Prostate gland (tissue), 2 donors: ENCODE measurements around the gene SLIT3.

ENCODE experiments used
- POLR2AphosphoS5 ChIP-seq: sonication (generic); formaldehyde crosslinking; IDR thresholded peaks from one replicate; pipeline ENCODE4 v1.6.1; 2017; ENCODE audit warnings: antibody characterized with exemption
- TF ChIP-seq, protein P1 (sequence below), 4 experiments: fragments of 200-600 bp in 2 of 4; fragments of 450-650 bp in 2 of 4; sonication (generic) in 2 of 4; IDR thresholded peaks; 1 replicate in 3 of 4; 2 replicates in 1 of 4; pipeline ENCODE4 v1.5.1; 2016 to 2019; ENCODE audit warnings: antibody characterized with exemption in 4 of 4, mild to moderate bottlenecking in 2 of 4, moderate library complexity in 2 of 4

GRCh38 chr5:169213479-169213878, 87.5 kb downstream of the SLIT3 start:
- TF ChIP-seq, protein P1, sequence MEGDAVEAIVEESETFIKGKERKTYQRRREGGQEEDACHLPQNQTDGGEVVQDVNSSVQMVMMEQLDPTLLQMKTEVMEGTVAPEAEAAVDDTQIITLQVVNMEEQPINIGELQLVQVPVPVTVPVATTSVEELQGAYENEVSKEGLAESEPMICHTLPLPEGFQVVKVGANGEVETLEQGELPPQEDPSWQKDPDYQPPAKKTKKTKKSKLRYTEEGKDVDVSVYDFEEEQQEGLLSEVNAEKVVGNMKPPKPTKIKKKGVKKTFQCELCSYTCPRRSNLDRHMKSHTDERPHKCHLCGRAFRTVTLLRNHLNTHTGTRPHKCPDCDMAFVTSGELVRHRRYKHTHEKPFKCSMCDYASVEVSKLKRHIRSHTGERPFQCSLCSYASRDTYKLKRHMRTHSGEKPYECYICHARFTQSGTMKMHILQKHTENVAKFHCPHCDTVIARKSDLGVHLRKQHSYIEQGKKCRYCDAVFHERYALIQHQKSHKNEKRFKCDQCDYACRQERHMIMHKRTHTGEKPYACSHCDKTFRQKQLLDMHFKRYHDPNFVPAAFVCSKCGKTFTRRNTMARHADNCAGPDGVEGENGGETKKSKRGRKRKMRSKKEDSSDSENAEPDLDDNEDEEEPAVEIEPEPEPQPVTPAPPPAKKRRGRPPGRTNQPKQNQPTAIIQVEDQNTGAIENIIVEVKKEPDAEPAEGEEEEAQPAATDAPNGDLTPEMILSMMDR (IDR thresholded peaks at IDR 0.05), result no peak
- no peak for TF ChIP-seq POLR2AphosphoS5
